Testis (tissue), 3 donors: ENCODE measurements around the gene LGALS9. TPM values are rescaled to one million over a fixed set of nuclear protein-coding genes. Genes with fewer than 3 reads are reported as not detected.
A peak's percentile ranks its signal among the peaks of the same experiment; 100 is the strongest.
"Not testable (repeated sequence)": the region's sequence is repeated elsewhere in the genome, so short reads cannot be mapped to it uniquely, and the experiment has no call there.

ENCODE experiments used
- DNase-seq: peaks from one replicate; pipeline ENCODE4 v3.0.0-alpha.2; 2019
- H3K27ac ChIP-seq, 2 donors: fragments of 200-600 bp; sonication (generic); one replicate each; pipeline ENCODE4 v1.5.1; 2019
- H3K27me3 ChIP-seq: fragments of 200-600 bp; sonication (generic); one replicate; pipeline ENCODE4 v1.5.1; 2019
- H3K36me3 ChIP-seq: fragments of 200-600 bp; sonication (generic); one replicate; pipeline ENCODE4 v1.5.1; 2017; ENCODE audit warnings: low read depth; ENCODE audit errors: missing control alignments
- H3K4me1 ChIP-seq: fragments of 200-600 bp; sonication (generic); one replicate; pipeline ENCODE4 v1.5.1; 2019
- H3K4me3 ChIP-seq, 2 donors: fragments of 200-600 bp; sonication (generic); one replicate each; pipeline ENCODE4 v1.5.1; 2017 to 2019
- H3K9me3 ChIP-seq: fragments of 200-600 bp; sonication (generic); one replicate; pipeline ENCODE4 v1.5.1; 2017
- POLR2A ChIP-seq: fragments of 450-650 bp; IDR thresholded peaks from one replicate; pipeline ENCODE4 v1.6.1; 2017; ENCODE audit warnings: antibody characterized with exemption, mild to moderate bottlenecking, moderate library complexity
- WGBS, 2 donors: methylation state at CpG; one replicate each; pipeline ENCODE4 v1.1.5; 2018; 5-methylcytosine and 5-hydroxymethylcytosine counted together
- intact Hi-C: fragments of 100-400 bp; cut with DNase I; formaldehyde crosslinking; loops from one replicate; pipeline ENCODE4 v1.15.1; 2023; ENCODE audit warnings: low total_unique reads
- polyA plus RNA-seq: library from polyadenylated mRNA; stranded (reverse); fragments of 350-450 nt; fragmentation: Illumina TruSeq; extraction: RNeasy Lipid Tissue Mini Kit (QIAGEN cat#74804); gene quantifications from one replicate; pipeline ENCODE4 v1.2.3, GENCODE V29; 2014; ENCODE audit warnings: low read depth, low replicate concordance; ENCODE audit not compliant: insufficient read depth
- total RNA-seq, 2 donors: library from RNA; depleted of rRNA; stranded (reverse); fragments of >200 nt; gene quantifications; one replicate each; pipeline ENCODE4 v1.2.3, GENCODE V29; 2016
- TF ChIP-seq, protein P1 (sequence below), 3 experiments: fragments of 450-650 bp in 2 of 3; fragments of 200-600 bp in 1 of 3; sonication (generic) in 1 of 3; IDR thresholded peaks; one replicate each; pipeline ENCODE4 v1.5.1; 2016 to 2019; ENCODE audit warnings: antibody characterized with exemption in 3 of 3, mild to moderate bottlenecking in 2 of 3, moderate library complexity in 1 of 3

The LGALS9 gene
- total and polyA plus RNA-seq, 3 donors from 2014 or later = 7.2 to 27.5 (median 7.4) TPM

DNA sequence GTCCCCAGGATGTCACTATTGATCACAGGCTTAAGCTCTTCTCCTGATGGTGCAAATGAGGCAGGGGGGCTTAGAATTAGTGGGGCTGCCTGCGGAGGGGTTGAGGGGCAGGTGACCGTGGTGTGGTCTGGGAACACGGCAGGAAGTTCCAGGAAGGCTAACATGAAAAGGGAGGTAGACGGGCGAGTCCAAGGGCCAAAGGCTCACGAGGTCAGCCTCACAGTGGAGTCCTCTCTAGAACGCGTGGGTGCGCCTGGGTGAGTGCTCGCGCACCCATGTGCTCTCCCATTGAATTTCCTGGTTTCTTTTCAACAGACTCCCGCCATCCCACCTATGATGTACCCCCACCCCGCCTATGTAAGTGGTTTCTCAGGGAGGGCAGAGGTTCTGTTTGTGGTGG lies 15.2 kb downstream of the LGALS9 start:
- 90 to 97% methylated on average over 10 to 13 of the region's 13 CpGs for WGBS, 2 donors
- H3K27me3 ChIP-seq = no peaks in the 10 kb centered on the region
- TF ChIP-seq POLR2A = no peak
- TF ChIP-seq, protein P1, sequence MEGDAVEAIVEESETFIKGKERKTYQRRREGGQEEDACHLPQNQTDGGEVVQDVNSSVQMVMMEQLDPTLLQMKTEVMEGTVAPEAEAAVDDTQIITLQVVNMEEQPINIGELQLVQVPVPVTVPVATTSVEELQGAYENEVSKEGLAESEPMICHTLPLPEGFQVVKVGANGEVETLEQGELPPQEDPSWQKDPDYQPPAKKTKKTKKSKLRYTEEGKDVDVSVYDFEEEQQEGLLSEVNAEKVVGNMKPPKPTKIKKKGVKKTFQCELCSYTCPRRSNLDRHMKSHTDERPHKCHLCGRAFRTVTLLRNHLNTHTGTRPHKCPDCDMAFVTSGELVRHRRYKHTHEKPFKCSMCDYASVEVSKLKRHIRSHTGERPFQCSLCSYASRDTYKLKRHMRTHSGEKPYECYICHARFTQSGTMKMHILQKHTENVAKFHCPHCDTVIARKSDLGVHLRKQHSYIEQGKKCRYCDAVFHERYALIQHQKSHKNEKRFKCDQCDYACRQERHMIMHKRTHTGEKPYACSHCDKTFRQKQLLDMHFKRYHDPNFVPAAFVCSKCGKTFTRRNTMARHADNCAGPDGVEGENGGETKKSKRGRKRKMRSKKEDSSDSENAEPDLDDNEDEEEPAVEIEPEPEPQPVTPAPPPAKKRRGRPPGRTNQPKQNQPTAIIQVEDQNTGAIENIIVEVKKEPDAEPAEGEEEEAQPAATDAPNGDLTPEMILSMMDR (IDR thresholded peaks at IDR 0.05) = no peak
- no peak for DNase-seq
- intact Hi-C loops = no loop called here
- H3K36me3 ChIP-seq = no peaks in the 10 kb centered on the region
- no peak overlapping the region for H3K4me3 ChIP-seq
- H3K9me3 ChIP-seq = no peaks in the 10 kb centered on the region
- H3K4me1 ChIP-seq = no peaks in the 10 kb centered on the region
- no peak overlapping the region for H3K27ac ChIP-seq

DNA sequence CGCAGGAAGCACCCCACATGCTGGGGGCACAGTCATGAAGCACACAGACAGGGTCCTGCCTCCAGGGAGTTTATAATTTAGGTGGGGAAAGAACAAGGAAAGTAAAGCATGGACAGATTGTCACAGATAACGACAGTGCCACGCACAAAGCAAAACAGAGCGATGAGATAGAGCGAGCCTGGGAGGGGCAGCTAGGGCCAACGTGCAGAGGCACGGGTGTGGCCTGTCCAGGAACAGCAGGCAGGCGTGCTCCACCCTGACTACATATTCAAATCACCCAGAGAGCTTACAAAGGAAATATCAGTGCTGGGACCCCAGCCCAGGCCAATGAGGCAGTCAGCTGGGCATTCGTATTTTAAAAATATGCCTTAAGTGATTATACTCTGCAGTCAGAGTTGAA lies 16.8 kb downstream of the LGALS9 start:
- H3K9me3 ChIP-seq = no peaks in the 10 kb centered on the region
- DNase-seq = no peak
- intact Hi-C loops = no loop called here
- H3K4me1 ChIP-seq = no peaks in the 10 kb centered on the region
- no peaks in the 10 kb centered on the region for H3K27me3 ChIP-seq
- WGBS, 2 donors = 88 to 92% methylated on average over 9 of the region's 9 CpGs
- TF ChIP-seq POLR2A = no peak
- TF ChIP-seq, protein P1 (IDR thresholded peaks at IDR 0.05) = no peak
- no peaks in the 10 kb centered on the region for H3K36me3 ChIP-seq
- H3K4me3 ChIP-seq = no peak overlapping the region
- no peak overlapping the region for H3K27ac ChIP-seq

DNA sequence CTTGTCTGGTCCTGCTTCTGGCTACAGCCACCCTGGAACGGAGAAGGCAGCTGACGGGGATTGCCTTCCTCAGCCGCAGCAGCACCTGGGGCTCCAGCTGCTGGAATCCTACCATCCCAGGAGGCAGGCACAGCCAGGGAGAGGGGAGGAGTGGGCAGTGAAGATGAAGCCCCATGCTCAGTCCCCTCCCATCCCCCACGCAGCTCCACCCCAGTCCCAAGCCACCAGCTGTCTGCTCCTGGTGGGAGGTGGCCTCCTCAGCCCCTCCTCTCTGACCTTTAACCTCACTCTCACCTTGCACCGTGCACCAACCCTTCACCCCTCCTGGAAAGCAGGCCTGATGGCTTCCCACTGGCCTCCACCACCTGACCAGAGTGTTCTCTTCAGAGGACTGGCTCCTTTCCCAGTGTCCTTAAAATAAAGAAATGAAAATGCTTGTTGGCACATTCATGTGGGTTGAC lies 18.2 kb downstream of the LGALS9 start:
- WGBS, 2 donors = 47 to 66% methylated on average over 3 to 5 of the region's 5 CpGs
- H3K9me3 ChIP-seq, H3K36me3 ChIP-seq, H3K27ac ChIP-seq, H3K4me3 ChIP-seq, DNase-seq, H3K27me3 ChIP-seq, H3K4me1 ChIP-seq, intact Hi-C loops: not testable (repeated sequence)

DNA sequence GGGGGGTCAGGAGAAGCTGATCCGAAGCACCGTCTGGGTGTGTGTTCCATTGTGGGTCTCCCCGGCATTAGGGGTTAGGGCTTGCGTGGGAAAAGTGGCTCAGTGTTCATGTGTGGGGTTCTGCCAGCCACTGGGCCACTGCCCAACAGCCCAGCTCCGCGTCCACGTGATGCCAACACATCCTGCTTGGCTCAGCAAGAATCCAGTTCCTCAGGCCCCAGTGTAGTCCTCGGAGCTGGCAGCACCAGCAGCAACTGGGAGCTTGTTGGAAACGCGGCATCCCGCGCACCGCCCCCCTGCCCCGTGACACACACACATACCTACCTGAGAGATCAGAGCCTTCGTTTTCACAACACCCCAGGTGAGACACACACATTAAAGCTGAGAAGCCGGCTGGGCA lies 18.9 kb downstream of the LGALS9 start:
- intact Hi-C loops = loop anchor here (2.0 kb wide), 1 partner anchor 43 kb away; no protein-coding TSS in a partner anchor
- H3K27ac ChIP-seq = no peak overlapping the region
- WGBS, 2 donors = 85 to 93% methylated on average over 12 to 16 of the region's 16 CpGs
- H3K9me3 ChIP-seq = no peaks in the 10 kb centered on the region
- no peaks in the 10 kb centered on the region for H3K36me3 ChIP-seq
- TF ChIP-seq, protein P1 (IDR thresholded peaks at IDR 0.05) = no peak
- no peaks in the 10 kb centered on the region for H3K4me1 ChIP-seq
- H3K27me3 ChIP-seq = no peaks in the 10 kb centered on the region
- H3K4me3 ChIP-seq = no peak overlapping the region
- peak; percentile 20 for DNase-seq

DNA sequence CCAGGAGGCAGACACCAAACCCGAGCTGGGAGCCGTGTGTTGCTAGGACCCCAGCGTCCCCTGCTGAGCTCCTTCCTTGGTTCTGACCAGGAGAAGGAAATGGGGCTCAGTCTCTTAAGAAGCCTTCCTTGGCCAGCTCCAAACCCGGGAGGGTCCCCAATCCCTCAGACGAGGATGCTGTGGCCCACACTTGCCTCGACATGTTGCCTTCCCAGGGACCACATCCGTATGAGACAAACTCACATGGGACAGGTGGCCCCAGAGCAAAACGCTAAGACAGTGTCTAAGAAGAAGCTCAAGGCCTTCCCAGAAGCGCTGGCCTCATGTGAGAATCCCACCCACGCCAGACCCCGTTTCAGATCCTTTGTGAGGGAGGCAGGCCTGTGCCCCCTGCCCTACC lies 19.8 kb downstream of the LGALS9 start:
- TF ChIP-seq, protein P1 (IDR thresholded peaks at IDR 0.05) = no peak
- no peak for TF ChIP-seq POLR2A
- H3K9me3 ChIP-seq = no peaks in the 10 kb centered on the region
- no peak overlapping the region for H3K4me3 ChIP-seq

More for the DNA sequence above, 19.8 kb downstream of the LGALS9 start:
- Histone ChIP-seq H3K27ac (no peak overlapping the region), H3K36me3 (no peaks in the 10 kb centered on the region), H3K27me3 (no peaks in the 10 kb centered on the region), H3K4me1 (no peaks in the 10 kb centered on the region)
- 82 to 89% methylated on average over 5 to 11 of the region's 11 CpGs for WGBS, 2 donors
- intact Hi-C loops = loop anchor here (2.0 kb wide), 1 partner anchor 44 kb away; no protein-coding TSS in a partner anchor
- DNase-seq = no peak
